Mesenchymal stem cell (in vitro differentiated cells and primary cell): Measurements from ENCODE around the gene NGB.

Experiments used
- DNase-seq: peaks from one replicate; pipeline ENCODE4 v3.0.0-alpha.2; 2013
- H2AFZ ChIP-seq: one replicate; pipeline ENCODE4 v1.6.1; 2013; ENCODE audit warnings: low read depth, mild to moderate bottlenecking, control low read depth, inconsistent platforms, low read length, moderate library complexity
- H2AK5ac ChIP-seq: 2 replicates; pipeline ENCODE4 v1.6.1; 2013; ENCODE audit warnings: low read length, moderate library complexity, mild to moderate bottlenecking, inconsistent platforms; ENCODE audit not compliant: severe bottlenecking
- H2BK120ac ChIP-seq: one replicate; pipeline ENCODE4 v1.6.1; 2013; ENCODE audit warnings: low read depth, mild to moderate bottlenecking, inconsistent platforms, low read length, moderate library complexity
- H2BK12ac ChIP-seq, 2 experiments: one replicate each; pipeline ENCODE4 v1.6.1; 2013; ENCODE audit warnings: inconsistent platforms in 2 of 2, low read length in 2 of 2, mild to moderate bottlenecking in 2 of 2, moderate library complexity in 2 of 2, control low read depth in 1 of 2
- H2BK15ac ChIP-seq: one replicate; pipeline ENCODE4 v1.6.1; 2013; ENCODE audit warnings: mild to moderate bottlenecking, low read depth, inconsistent platforms; ENCODE audit not compliant: poor library complexity, severe bottlenecking
- H2BK5ac ChIP-seq: 2 replicates; pipeline ENCODE4 v1.6.1; 2013; ENCODE audit warnings: low read depth, mild to moderate bottlenecking, low read length, control low read depth, inconsistent platforms; ENCODE audit not compliant: poor library complexity, severe bottlenecking
- H3K14ac ChIP-seq, 2 experiments: one replicate each; pipeline ENCODE4 v1.6.1; 2013; ENCODE audit warnings: inconsistent platforms in 2 of 2, low read length in 2 of 2, control low read depth in 1 of 2, mild to moderate bottlenecking in 1 of 2, moderate library complexity in 1 of 2
- H3K18ac ChIP-seq, 2 experiments: one replicate each; pipeline ENCODE4 v1.6.1; 2013; ENCODE audit warnings: inconsistent platforms in 2 of 2, low read length in 2 of 2, control low read depth in 1 of 2, low read depth in 1 of 2, mild to moderate bottlenecking in 1 of 2
- H3K23ac ChIP-seq, 2 experiments: one replicate each; pipeline ENCODE4 v1.6.1; 2013; ENCODE audit warnings: inconsistent platforms in 2 of 2, low read length in 2 of 2, mild to moderate bottlenecking in 2 of 2, moderate library complexity in 2 of 2, control low read depth in 1 of 2
- H3K27ac ChIP-seq: 2 replicates; pipeline ENCODE4 v1.5.1; 2013; ENCODE audit warnings: mild to moderate bottlenecking, moderate library complexity, low read length, control low read depth, inconsistent platforms; ENCODE audit not compliant: poor library complexity, severe bottlenecking
- H3K27me3 ChIP-seq, 2 experiments: 2 replicates each; pipeline versions ENCODE4 v1.6.1 to v1.7.0; 2013; ENCODE audit warnings: low read length in 2 of 2, mild to moderate bottlenecking in 2 of 2, moderate library complexity in 2 of 2, control low read depth in 1 of 2, inconsistent platforms in 1 of 2; ENCODE audit not compliant: control insufficient read depth in 1 of 2, insufficient read depth in 1 of 2
- H3K36me3 ChIP-seq, 2 experiments: 2 replicates each; pipeline versions ENCODE4 v1.6.1 to v1.7.0; 2013; ENCODE audit warnings: low read length in 2 of 2, control low read depth in 1 of 2, inconsistent platforms in 1 of 2, low read depth in 1 of 2, mild to moderate bottlenecking in 1 of 2; ENCODE audit not compliant: insufficient read depth in 2 of 2, control insufficient read depth in 1 of 2
- H3K4ac ChIP-seq, 2 experiments: one replicate each; pipeline ENCODE4 v1.6.1; 2013; ENCODE audit warnings: inconsistent platforms in 2 of 2, low read length in 2 of 2, mild to moderate bottlenecking in 2 of 2, moderate library complexity in 2 of 2, control low read depth in 1 of 2, low read depth in 1 of 2
- H3K4me1 ChIP-seq: 2 replicates; pipeline ENCODE4 v1.6.1; 2013; ENCODE audit warnings: low read depth, low read length, control low read depth; ENCODE audit not compliant: control insufficient read depth, insufficient read depth
- H3K4me2 ChIP-seq: 2 replicates; pipeline ENCODE4 v1.6.1; 2013; ENCODE audit warnings: low read length, mild to moderate bottlenecking, inconsistent platforms; ENCODE audit not compliant: poor library complexity, severe bottlenecking
- H3K4me3 ChIP-seq, 2 experiments: 2 replicates each; pipeline versions ENCODE4 v1.5.1 to v1.7.0; 2013; ENCODE audit warnings: low read length in 2 of 2, mild to moderate bottlenecking in 2 of 2, control low read depth in 1 of 2, low read depth in 1 of 2; ENCODE audit not compliant: insufficient read depth in 1 of 2
- H3K79me1 ChIP-seq: replicated peaks from 2 replicates; pipeline ENCODE4 v1.6.1; 2013; ENCODE audit warnings: mild to moderate bottlenecking, control low read depth, low read length, inconsistent platforms; ENCODE audit not compliant: poor library complexity, severe bottlenecking
- H3K9ac ChIP-seq: 2 replicates; pipeline ENCODE4 v1.7.0; 2013; ENCODE audit warnings: mild to moderate bottlenecking, low read length, moderate library complexity
- H3K9me3 ChIP-seq: 2 replicates; pipeline ENCODE4 v1.7.0; 2013; ENCODE audit warnings: mild to moderate bottlenecking, low read length; ENCODE audit not compliant: control insufficient read depth
- H4K8ac ChIP-seq: one replicate; pipeline ENCODE4 v1.6.1; 2013; ENCODE audit warnings: inconsistent platforms, mild to moderate bottlenecking, low read length, moderate library complexity
- H4K91ac ChIP-seq: one replicate; pipeline ENCODE4 v1.6.1; 2013; ENCODE audit warnings: mild to moderate bottlenecking, low read length, inconsistent platforms
- WGBS: methylation state at CpG from one replicate; pipeline ENCODE4 v1.1.7; 2013; ENCODE audit warnings: mixed read lengths; 5-methylcytosine and 5-hydroxymethylcytosine counted together

NGB gene

GRCh38 chr14:77303417-77304156 is 32.6 kb upstream of the NGB start:
- peak overlapping the region; percentile 78 for H4K8ac ChIP-seq
- peaks cover 22 to 38% of the 10 kb centered on the region in 2 experiments for H3K36me3 ChIP-seq
- H2BK5ac ChIP-seq: peak overlapping the region; percentile 19
- H3K4me2 ChIP-seq: no peak overlapping the region
- H3K14ac ChIP-seq: no peak overlapping the region
- H3K27me3 ChIP-seq: no peaks in the 10 kb centered on the region
- DNase-seq: peak; percentile 99
- peak overlapping the region; percentile 21 for H2AK5ac ChIP-seq
- H3K18ac ChIP-seq: peak overlapping the region; percentile 25 to 81
- no peak overlapping the region for H2AFZ ChIP-seq
- peak overlapping the region; percentile 74 for H3K9ac ChIP-seq
- peak overlapping the region in 1 of 2 experiments; percentile 42 for H3K4ac ChIP-seq
- no peaks in the 10 kb centered on the region for H3K9me3 ChIP-seq
- H3K4me3 ChIP-seq: no peak overlapping the region
- H3K4me1 ChIP-seq: peaks cover 24% of the 10 kb centered on the region
- peak overlapping the region in 1 of 2 experiments; percentile 16 for H3K23ac ChIP-seq
- no peak overlapping the region for H2BK120ac ChIP-seq
- H3K27ac ChIP-seq: peak overlapping the region; percentile 77
- H3K79me1 ChIP-seq: peaks cover 31% of the 10 kb centered on the region
- peak overlapping the region; percentile 44 to 66 for H2BK12ac ChIP-seq
- H4K91ac ChIP-seq: peak overlapping the region; percentile 65
- 50% methylated on average over 3 of the region's 4 CpGs for WGBS
- H2BK15ac ChIP-seq: no peak overlapping the region

DNA sequence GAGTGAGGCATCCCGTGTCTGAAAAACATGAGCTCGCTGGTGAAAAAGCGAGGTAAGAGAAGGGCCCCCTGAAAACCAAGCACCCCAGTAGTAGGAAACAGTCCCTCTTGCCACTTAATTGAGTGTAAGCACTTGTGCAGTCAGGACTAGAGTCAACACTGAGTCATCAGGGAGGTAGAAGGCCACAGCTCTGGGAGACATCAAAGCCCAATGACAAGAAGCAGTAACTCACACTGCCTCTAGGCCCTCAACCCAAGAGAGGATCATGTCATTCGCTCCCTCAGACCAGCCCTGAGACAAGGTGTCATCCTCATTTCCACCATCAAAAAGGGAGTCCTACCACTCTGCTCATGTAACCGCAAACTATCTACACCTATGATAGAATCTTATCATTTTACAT is 31.9 kb upstream of the NGB start:
- peak; percentile 95 for DNase-seq
- no peaks in the 10 kb centered on the region for H3K27me3 ChIP-seq
- peak overlapping the region; percentile 30 for H2BK15ac ChIP-seq
- H3K23ac ChIP-seq: no peak overlapping the region
- peak overlapping the region in 1 of 2 experiments; percentile 79 for H3K18ac ChIP-seq
- peak overlapping the region; percentile 45 to 81 for H2BK12ac ChIP-seq
- peak overlapping the region; percentile 21 for H2AK5ac ChIP-seq
- H3K4me1 ChIP-seq: peaks cover 24% of the 10 kb centered on the region
- peaks cover 29 to 44% of the 10 kb centered on the region in 2 experiments for H3K36me3 ChIP-seq
- no peaks in the 10 kb centered on the region for H3K9me3 ChIP-seq
- peak overlapping the region; percentile 19 for H2BK5ac ChIP-seq
- H3K14ac ChIP-seq: no peak overlapping the region
- H3K27ac ChIP-seq: peak overlapping the region; percentile 77
- peaks cover 37% of the 10 kb centered on the region for H3K79me1 ChIP-seq
- 28% methylated on average over 5 of the region's 5 CpGs for WGBS
- peak overlapping the region; percentile 74 for H3K9ac ChIP-seq
- peak overlapping the region; percentile 1 for H2BK120ac ChIP-seq
- H4K91ac ChIP-seq: peak overlapping the region; percentile 57
- no peak overlapping the region for H3K4me3 ChIP-seq
- H3K4ac ChIP-seq: peak overlapping the region in 1 of 2 experiments; percentile 9
- H4K8ac ChIP-seq: no peak overlapping the region
- H2AFZ ChIP-seq: no peak overlapping the region
- H3K4me2 ChIP-seq: no peak overlapping the region

- H3K4ac ChIP-seq: no peak overlapping the region
- H3K9me3 ChIP-seq: no peaks in the 10 kb centered on the region
- H4K8ac ChIP-seq: peak overlapping the region; percentile 22
- H4K91ac ChIP-seq: no peak overlapping the region
- peak overlapping the region; percentile 45 for H3K9ac ChIP-seq
- H3K4me3 ChIP-seq: no peak overlapping the region
- no peak overlapping the region for H2AFZ ChIP-seq
- H3K4me1 ChIP-seq: peaks cover 20% of the 10 kb centered on the region
- H3K79me1 ChIP-seq: peaks cover 39% of the 10 kb centered on the region
- H3K14ac ChIP-seq: no peak overlapping the region
- H2BK15ac ChIP-seq: no peak overlapping the region
- H3K36me3 ChIP-seq: peaks cover 43 to 60% of the 10 kb centered on the region in 2 experiments
- peak overlapping the region in 1 of 2 experiments; percentile 41 for H3K18ac ChIP-seq
- WGBS: 32% methylated on average over 10 of the region's 10 CpGs
- no peak overlapping the region for H2BK12ac ChIP-seq
- no peak overlapping the region for H3K4me2 ChIP-seq
- no peaks in the 10 kb centered on the region for H3K27me3 ChIP-seq
- no peak overlapping the region for H2AK5ac ChIP-seq
- H2BK5ac ChIP-seq: no peak overlapping the region
- peak; percentile 87 for DNase-seq
- no peak overlapping the region for H2BK120ac ChIP-seq
- H3K23ac ChIP-seq: peak overlapping the region in 1 of 2 experiments; percentile 3
- H3K27ac ChIP-seq: no peak overlapping the region
These were observed 30.1 kb upstream of the NGB start for GRCh38 chr14:77301103-77301502.

- WGBS: 83% methylated on average over 4 of the region's 4 CpGs
- H4K91ac ChIP-seq: no peak overlapping the region
These were observed 28.8 kb upstream of the NGB start for GRCh38 chr14:77299771-77300170.

More at GRCh38 chr14:77299771-77300170, 28.8 kb upstream of the NGB start:
- Histone ChIP-seq H3K4me2 (no peak overlapping the region), H3K23ac (no peak overlapping the region), H2BK5ac (no peak overlapping the region), H2AK5ac (no peak overlapping the region), H3K14ac (no peak overlapping the region), H3K18ac (no peak overlapping the region), H3K4me3 (no peak overlapping the region), H2AFZ (no peak overlapping the region), H2BK15ac (no peak overlapping the region), H3K9me3 (no peaks in the 10 kb centered on the region), H2BK12ac (no peak overlapping the region), H3K79me1 (peaks cover 38% of the 10 kb centered on the region), H4K8ac (no peak overlapping the region), H3K27me3 (no peaks in the 10 kb centered on the region), H2BK120ac (no peak overlapping the region), H3K36me3 (peaks cover 42 to 53% of the 10 kb centered on the region in 2 experiments), H3K4me1 (peaks cover 15% of the 10 kb centered on the region), H3K4ac (no peak overlapping the region), H3K27ac (no peak overlapping the region), H3K9ac (no peak overlapping the region)
- no peak for DNase-seq
